H9 (cell line): ENCODE results near the gene ZNF513. TPM values are rescaled to one million over a fixed set of nuclear protein-coding genes. Genes with fewer than 3 reads are reported as not detected.

Experiments used
- DNase-seq: peaks from one replicate; pipeline ENCODE4 v3.0.0-alpha.2; 2017
- H2AFZ ChIP-seq: one replicate; pipeline ENCODE4 v1.6.1; 2013; ENCODE audit warnings: mild to moderate bottlenecking, low read length, control low read depth, moderate library complexity
- H2AK5ac ChIP-seq: 2 replicates; pipeline ENCODE4 v1.6.1; 2013; ENCODE audit warnings: low read length, control low read depth, mixed read lengths; ENCODE audit not compliant: insufficient read length
- H2BK120ac ChIP-seq: one replicate; pipeline ENCODE4 v1.6.1; 2013; ENCODE audit warnings: low read depth, mild to moderate bottlenecking, low read length, control low read depth, inconsistent platforms; ENCODE audit not compliant: poor library complexity, severe bottlenecking
- H2BK12ac ChIP-seq: 2 replicates; pipeline ENCODE4 v1.6.1; 2013; ENCODE audit warnings: low read length, control low read depth, mixed read lengths, low read depth; ENCODE audit not compliant: insufficient read length
- H2BK15ac ChIP-seq: 2 replicates; pipeline ENCODE4 v1.6.1; 2013; ENCODE audit warnings: low read depth, low read length, control low read depth
- H2BK20ac ChIP-seq: one replicate; pipeline ENCODE4 v1.6.1; 2013; ENCODE audit warnings: low read depth, mild to moderate bottlenecking, low read length, control low read depth, inconsistent platforms; ENCODE audit not compliant: poor library complexity, severe bottlenecking
- H2BK5ac ChIP-seq: 2 replicates; pipeline ENCODE4 v1.6.1; 2013; ENCODE audit warnings: low read length, control low read depth, mixed read lengths; ENCODE audit not compliant: insufficient read length
- H3K14ac ChIP-seq: 2 replicates; pipeline ENCODE4 v1.6.1; 2013; ENCODE audit warnings: low read length, control low read depth; ENCODE audit not compliant: insufficient read depth
- H3K18ac ChIP-seq: 2 replicates; pipeline ENCODE4 v1.6.1; 2013; ENCODE audit warnings: low read depth, mild to moderate bottlenecking, mixed read lengths, low read length, control low read depth; ENCODE audit not compliant: insufficient read length
- H3K23ac ChIP-seq: 2 replicates; pipeline ENCODE4 v1.6.1; 2013; ENCODE audit warnings: low read length, control low read depth, mixed read lengths, low read depth; ENCODE audit not compliant: insufficient read length
- H3K23me2 ChIP-seq: 2 replicates; pipeline ENCODE4 v1.6.1; 2013; ENCODE audit warnings: low read depth, mild to moderate bottlenecking, mixed read lengths, low read length, control low read depth; ENCODE audit not compliant: insufficient read length, poor library complexity, severe bottlenecking
- H3K27ac ChIP-seq: 2 replicates; pipeline ENCODE4 v1.5.1; 2013; ENCODE audit warnings: low read length, control low read depth, mixed read lengths, low read depth; ENCODE audit not compliant: insufficient read length
- H3K27me3 ChIP-seq: 2 replicates; pipeline ENCODE4 v1.6.1; 2013; ENCODE audit warnings: low read length, control low read depth, inconsistent platforms; ENCODE audit not compliant: insufficient read depth
- H3K4ac ChIP-seq: 2 replicates; pipeline ENCODE4 v1.6.1; 2013; ENCODE audit warnings: low read depth, mild to moderate bottlenecking, control low read depth, inconsistent platforms, low read length, moderate library complexity
- H3K4me1 ChIP-seq: 2 replicates; pipeline ENCODE4 v1.6.1; 2013; ENCODE audit warnings: low read length, control low read depth, inconsistent platforms; ENCODE audit not compliant: insufficient read depth
- H3K4me2 ChIP-seq: 2 replicates; pipeline ENCODE4 v1.6.1; 2013; ENCODE audit warnings: low read length, control low read depth, mixed read lengths; ENCODE audit not compliant: insufficient read length, insufficient read depth
- H3K56ac ChIP-seq: 2 replicates; pipeline ENCODE4 v1.6.1; 2013; ENCODE audit warnings: low read depth, mild to moderate bottlenecking, mixed read lengths, low read length, control low read depth; ENCODE audit not compliant: insufficient read length
- H3K79me1 ChIP-seq: 2 replicates; pipeline ENCODE4 v1.6.1; 2013; ENCODE audit warnings: low read depth, mild to moderate bottlenecking, moderate library complexity, low read length, control low read depth, inconsistent platforms; ENCODE audit not compliant: insufficient read depth, poor library complexity, severe bottlenecking
- H3K79me2 ChIP-seq: 2 replicates; pipeline ENCODE4 v1.6.1; 2013; ENCODE audit warnings: low read length, control low read depth, inconsistent platforms; ENCODE audit not compliant: insufficient read depth
- H3K9ac ChIP-seq: 2 replicates; pipeline ENCODE4 v1.6.1; 2013; ENCODE audit warnings: low read length, control low read depth, mixed read lengths; ENCODE audit not compliant: insufficient read length; ENCODE audit errors: extremely low read depth
- H3K9me3 ChIP-seq: one replicate; pipeline ENCODE4 v1.6.1; 2013; ENCODE audit warnings: low read depth, low read length, inconsistent platforms; ENCODE audit not compliant: control insufficient read depth
- H3T11ph ChIP-seq: one replicate; pipeline ENCODE4 v1.6.1; 2013; ENCODE audit warnings: mild to moderate bottlenecking, low read length, control low read depth, inconsistent platforms
- H4K20me1 ChIP-seq: one replicate; pipeline ENCODE4 v1.6.1; 2013; ENCODE audit not compliant: control insufficient read depth, insufficient read length, insufficient read depth
- H4K5ac ChIP-seq: 2 replicates; pipeline ENCODE4 v1.6.1; 2013; ENCODE audit warnings: low read depth, mild to moderate bottlenecking, mixed read lengths, low read length, control low read depth; ENCODE audit not compliant: insufficient read length
- H4K8ac ChIP-seq: replicated peaks from 2 replicates; pipeline ENCODE4 v1.6.1; 2013; ENCODE audit warnings: low read length, control low read depth, mixed read lengths, low read depth; ENCODE audit not compliant: insufficient read length
- H4K91ac ChIP-seq: 2 replicates; pipeline ENCODE4 v1.6.1; 2013; ENCODE audit warnings: low read depth, mild to moderate bottlenecking, moderate library complexity, mixed read lengths, low read length, control low read depth; ENCODE audit not compliant: insufficient read length
- H3K27ac Mint-ChIP-seq, 3 experiments: 2 replicates in 2 of 3; 3 replicates in 1 of 3; pipeline ENCODE4 v1.8.0; 2020 to 2021; ENCODE audit warnings: mixed read lengths in 3 of 3, mild to moderate bottlenecking in 1 of 3, moderate library complexity in 1 of 3
- H3K27me3 Mint-ChIP-seq: 2 replicates; pipeline ENCODE4 v1.8.0; 2021; ENCODE audit warnings: low read depth, mild to moderate bottlenecking, moderate library complexity, mixed read lengths
- H3K36me3 Mint-ChIP-seq, 3 experiments: 2 replicates in 2 of 3; 3 replicates in 1 of 3; pipeline ENCODE4 v1.8.0; 2020 to 2021; ENCODE audit warnings: low read depth in 3 of 3, mixed read lengths in 3 of 3; ENCODE audit not compliant: insufficient read depth in 1 of 3
- H3K4me1 Mint-ChIP-seq, 2 experiments: 2 replicates each; pipeline ENCODE4 v1.8.0; 2020; ENCODE audit warnings: mixed read lengths in 2 of 2
- H3K4me3 Mint-ChIP-seq, 2 experiments: 2 replicates in 1 of 2; 3 replicates in 1 of 2; pipeline ENCODE4 v1.8.0; 2020 to 2021; ENCODE audit warnings: mild to moderate bottlenecking in 2 of 2, mixed read lengths in 2 of 2, moderate library complexity in 1 of 2
- H3K9me3 Mint-ChIP-seq, 2 experiments: 2 replicates in 1 of 2; 3 replicates in 1 of 2; pipeline ENCODE4 v1.8.0; 2020; ENCODE audit warnings: mild to moderate bottlenecking in 2 of 2, mixed read lengths in 2 of 2, moderate library complexity in 1 of 2
- CTCF ChIP-seq: fragments of 200-600 bp; sonication (generic); conservative IDR thresholded peaks from 3 replicates; pipeline ENCODE4 v1.8.0; 2021; ENCODE audit warnings: antibody characterized with exemption, mild to moderate bottlenecking
- total RNA-seq: library from RNA; stranded (reverse); gene quantifications from 2 replicates; pipeline ENCODE4 v1.2.1, GENCODE V29; 2021

ZNF513 gene
- total RNA-seq, 1 experiment from 2014 or later: 26.5 TPM

GRCh38 chr2:27420996-27421395, 40.5 kb upstream of the ZNF513 start:
- H3K27me3 Mint-ChIP-seq: no peaks in the 10 kb centered on the region
- Histone ChIP-seq H3K9me3 (no peaks in the 10 kb centered on the region), H4K20me1 (no peaks in the 10 kb centered on the region), H3K79me1 (no peaks in the 10 kb centered on the region), H4K5ac (no peak overlapping the region), H3K23ac (no peak overlapping the region), H4K8ac (no peak overlapping the region), H3K9ac (no peak overlapping the region), H3K56ac (no peak overlapping the region), H2BK15ac (no peak overlapping the region), H3K79me2 (no peaks in the 10 kb centered on the region), H2AFZ (no peak overlapping the region), H4K91ac (no peak overlapping the region), H3K27me3 (no peaks in the 10 kb centered on the region), H3K18ac (no peak overlapping the region), H2BK20ac (no peak overlapping the region), H3K4me1 (no peaks in the 10 kb centered on the region), H2AK5ac (no peak overlapping the region), H2BK120ac (no peak overlapping the region), H3T11ph (no peak overlapping the region), H3K23me2 (no peaks in the 10 kb centered on the region), H3K14ac (no peak overlapping the region), H3K27ac (no peak overlapping the region), H3K4me2 (no peak overlapping the region), H2BK12ac (no peak overlapping the region), H3K4ac (no peak overlapping the region), H2BK5ac (no peak overlapping the region)
- H3K4me1 Mint-ChIP-seq: no peaks in the 10 kb centered on the region
- H3K36me3 Mint-ChIP-seq: no peaks in the 10 kb centered on the region
- no peaks in the 10 kb centered on the region for H3K9me3 Mint-ChIP-seq
- TF ChIP-seq CTCF: no peak
- no peak overlapping the region for H3K27ac Mint-ChIP-seq
- no peak overlapping the region for H3K4me3 Mint-ChIP-seq
- no peak for DNase-seq
